Endothelial cell of umbilical vein (primary cell): Measurements from ENCODE around the gene RFWD3.

Experiments
- EZH2 ChIP-seq: IDR thresholded peaks from 2 replicates; pipeline ENCODE4 v1.6.1; 2012; ENCODE audit warnings: borderline replicate concordance, low read depth, mild to moderate bottlenecking, moderate library complexity, low read length, inconsistent platforms; ENCODE audit not compliant: severe bottlenecking
- FOS ChIP-seq: IDR thresholded peaks from 2 replicates; pipeline ENCODE4 v1.6.1; 2011; ENCODE audit warnings: mild to moderate bottlenecking, low read length, moderate library complexity, borderline replicate concordance; ENCODE audit not compliant: insufficient read depth
- GATA2 ChIP-seq: IDR thresholded peaks from 2 replicates; pipeline ENCODE4 v1.7.0; 2011; ENCODE audit warnings: low read depth, mild to moderate bottlenecking, moderate library complexity, mixed read lengths, low read length; ENCODE audit not compliant: insufficient read length, insufficient read depth
- JUN ChIP-seq: IDR thresholded peaks from 2 replicates; pipeline ENCODE4 v1.6.1; 2011; ENCODE audit warnings: borderline replicate concordance, low read depth; ENCODE audit not compliant: insufficient read length, insufficient read depth
- MYC ChIP-seq: IDR thresholded peaks from one replicate; pipeline ENCODE4 v1.6.1; 2011; ENCODE audit warnings: mild to moderate bottlenecking, low read depth, low read length
- POLR2A ChIP-seq: IDR thresholded peaks from 2 replicates; pipeline ENCODE4 v1.6.1; 2012; ENCODE audit warnings: low read depth, mild to moderate bottlenecking, control low read depth, low read length
- POLR2AphosphoS5 ChIP-seq: IDR thresholded peaks from 2 replicates; pipeline ENCODE4 v1.6.1; 2012; ENCODE audit warnings: low read depth, mild to moderate bottlenecking, control low read depth, low read length, moderate library complexity; ENCODE audit not compliant: insufficient read depth
- TF ChIP-seq, protein P1 (sequence below), 2 donors: IDR thresholded peaks; 1 replicate in 1 of 2; 2 replicates in 1 of 2; pipeline ENCODE4 v1.5.1; 2011; ENCODE audit warnings: low read length in 2 of 2, mild to moderate bottlenecking in 2 of 2, moderate library complexity in 2 of 2, control low read depth in 1 of 2, inconsistent platforms in 1 of 2, low read depth in 1 of 2; ENCODE audit not compliant: insufficient read depth in 1 of 2; ENCODE audit errors: extremely low read depth in 1 of 2
- TF ChIP-seq, protein P2 (sequence below): IDR thresholded peaks from 2 replicates; pipeline ENCODE4 v1.6.1; 2011; ENCODE audit not compliant: insufficient read depth, insufficient read length

DNA sequence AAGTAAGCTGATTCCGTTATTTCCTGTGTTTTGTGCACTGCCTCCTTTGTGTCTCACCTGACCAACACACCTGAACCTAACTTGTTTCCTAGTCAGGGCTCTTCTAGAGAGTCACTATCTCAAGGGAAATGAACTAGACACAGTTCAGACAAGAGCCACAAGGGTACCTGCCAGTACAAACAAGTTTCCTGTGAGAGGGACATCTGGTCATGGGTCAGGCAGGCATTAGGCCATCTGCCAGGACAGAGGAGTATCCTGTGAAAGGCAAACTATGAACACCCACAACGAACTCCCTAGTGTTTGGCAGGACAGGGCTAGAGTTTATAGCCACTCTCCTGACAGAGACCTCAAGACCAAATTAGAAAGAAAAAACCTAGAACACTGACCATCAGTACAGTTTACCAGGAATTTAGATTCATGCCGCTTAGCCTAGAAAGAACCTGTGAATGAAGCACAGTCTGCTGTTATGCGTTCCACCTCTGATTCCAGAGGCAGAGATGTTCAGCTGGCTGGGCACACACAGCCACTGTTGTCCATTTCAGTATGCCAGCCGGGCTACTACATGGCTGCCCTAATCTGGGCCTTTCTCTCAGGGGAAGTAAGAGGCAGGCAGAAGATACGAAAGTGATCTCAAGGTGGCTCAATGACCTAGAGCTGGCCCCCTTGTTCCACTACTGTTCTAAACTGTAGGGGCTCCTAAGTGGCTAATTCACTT, 39.0 kb downstream of the RFWD3 start:
- TF ChIP-seq, protein P1, sequence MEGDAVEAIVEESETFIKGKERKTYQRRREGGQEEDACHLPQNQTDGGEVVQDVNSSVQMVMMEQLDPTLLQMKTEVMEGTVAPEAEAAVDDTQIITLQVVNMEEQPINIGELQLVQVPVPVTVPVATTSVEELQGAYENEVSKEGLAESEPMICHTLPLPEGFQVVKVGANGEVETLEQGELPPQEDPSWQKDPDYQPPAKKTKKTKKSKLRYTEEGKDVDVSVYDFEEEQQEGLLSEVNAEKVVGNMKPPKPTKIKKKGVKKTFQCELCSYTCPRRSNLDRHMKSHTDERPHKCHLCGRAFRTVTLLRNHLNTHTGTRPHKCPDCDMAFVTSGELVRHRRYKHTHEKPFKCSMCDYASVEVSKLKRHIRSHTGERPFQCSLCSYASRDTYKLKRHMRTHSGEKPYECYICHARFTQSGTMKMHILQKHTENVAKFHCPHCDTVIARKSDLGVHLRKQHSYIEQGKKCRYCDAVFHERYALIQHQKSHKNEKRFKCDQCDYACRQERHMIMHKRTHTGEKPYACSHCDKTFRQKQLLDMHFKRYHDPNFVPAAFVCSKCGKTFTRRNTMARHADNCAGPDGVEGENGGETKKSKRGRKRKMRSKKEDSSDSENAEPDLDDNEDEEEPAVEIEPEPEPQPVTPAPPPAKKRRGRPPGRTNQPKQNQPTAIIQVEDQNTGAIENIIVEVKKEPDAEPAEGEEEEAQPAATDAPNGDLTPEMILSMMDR (IDR thresholded peaks at IDR 0.05; ENCODE audit: extremely low read depth in 1 of 2, insufficient read depth in 1 of 2, low read depth in 1 of 2, low read length in 2 of 2) = no peak
- TF ChIP-seq POLR2AphosphoS5 = no peak
- TF ChIP-seq GATA2 = no peak
- no peak for TF ChIP-seq POLR2A
- TF ChIP-seq, protein P2, sequence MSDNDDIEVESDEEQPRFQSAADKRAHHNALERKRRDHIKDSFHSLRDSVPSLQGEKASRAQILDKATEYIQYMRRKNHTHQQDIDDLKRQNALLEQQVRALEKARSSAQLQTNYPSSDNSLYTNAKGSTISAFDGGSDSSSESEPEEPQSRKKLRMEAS = no peak
- TF ChIP-seq EZH2 = no peak
- TF ChIP-seq JUN = no peak
- TF ChIP-seq FOS = no peak
- no peak for TF ChIP-seq MYC
